ENCODE results near the gene ADISSP.

The ADISSP gene

GRCh38 chr20:3767427-3768341 lies at the start of gene ADISSP:
Gene ADISSP, minus strand, starts transcription at chr20:3767753. Its CDS starts 7,653 bp downstream, at chr20:3760100.
- peak; percentile 99 for DNase-seq

DNA sequence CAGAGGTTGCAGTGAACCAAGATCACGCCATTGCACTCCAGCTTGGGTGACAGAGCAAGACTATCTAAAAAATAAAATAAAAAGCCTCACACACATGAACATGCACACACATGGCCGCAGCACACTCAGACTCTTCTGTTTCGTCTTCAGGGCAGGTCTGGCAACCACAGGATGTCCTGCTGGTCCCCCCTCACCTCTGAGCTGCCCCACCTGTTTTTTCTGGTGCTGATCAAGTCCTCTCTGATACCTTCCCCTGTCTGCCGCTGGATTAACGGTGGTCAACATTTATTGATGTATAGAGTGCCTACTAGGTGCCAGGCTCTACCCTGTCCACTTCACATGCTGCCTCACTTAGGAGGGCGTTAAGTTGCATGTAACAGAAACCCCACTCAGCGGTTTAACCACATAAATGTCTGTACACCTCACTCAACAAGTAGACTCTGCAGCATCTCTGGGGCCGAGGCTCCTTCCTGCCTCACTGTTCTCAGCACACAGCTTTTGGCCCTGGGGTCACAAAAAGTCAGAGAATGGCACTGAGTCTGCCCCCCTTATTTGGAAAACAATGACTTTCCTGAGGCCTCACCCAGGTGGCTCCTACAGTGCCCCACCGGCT lies 48.3 kb upstream of the ADISSP start:
- no peak for DNase-seq

DNA sequence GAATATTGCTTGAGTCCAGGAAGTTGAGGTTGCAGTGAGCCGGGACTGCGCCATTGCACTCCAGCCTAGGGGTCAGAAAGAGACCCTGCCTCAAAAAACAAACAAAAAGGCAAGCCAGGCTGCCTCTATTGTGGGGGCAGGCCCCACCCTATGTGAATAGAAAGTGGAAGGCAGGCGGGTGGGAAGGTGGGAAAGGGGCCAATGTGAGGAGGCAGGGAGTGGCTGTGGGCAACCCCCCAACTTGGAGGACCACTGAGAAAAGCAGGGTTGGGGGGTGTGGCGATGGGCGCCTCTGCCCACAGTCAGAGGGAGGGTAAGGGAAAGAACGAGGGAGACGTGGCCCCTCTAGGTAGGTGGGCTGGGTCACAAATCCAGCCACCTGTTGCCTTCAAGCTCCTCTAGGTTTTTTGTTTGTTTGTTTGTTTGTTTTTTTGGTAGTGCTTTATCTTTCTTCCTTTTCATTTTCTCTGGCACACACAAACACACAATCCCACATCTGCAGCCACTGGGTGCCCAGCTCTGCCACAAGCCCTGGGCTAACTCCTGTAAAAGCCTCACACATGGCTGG lies 47.5 kb upstream of the ADISSP start:
- no peak for DNase-seq

DNA sequence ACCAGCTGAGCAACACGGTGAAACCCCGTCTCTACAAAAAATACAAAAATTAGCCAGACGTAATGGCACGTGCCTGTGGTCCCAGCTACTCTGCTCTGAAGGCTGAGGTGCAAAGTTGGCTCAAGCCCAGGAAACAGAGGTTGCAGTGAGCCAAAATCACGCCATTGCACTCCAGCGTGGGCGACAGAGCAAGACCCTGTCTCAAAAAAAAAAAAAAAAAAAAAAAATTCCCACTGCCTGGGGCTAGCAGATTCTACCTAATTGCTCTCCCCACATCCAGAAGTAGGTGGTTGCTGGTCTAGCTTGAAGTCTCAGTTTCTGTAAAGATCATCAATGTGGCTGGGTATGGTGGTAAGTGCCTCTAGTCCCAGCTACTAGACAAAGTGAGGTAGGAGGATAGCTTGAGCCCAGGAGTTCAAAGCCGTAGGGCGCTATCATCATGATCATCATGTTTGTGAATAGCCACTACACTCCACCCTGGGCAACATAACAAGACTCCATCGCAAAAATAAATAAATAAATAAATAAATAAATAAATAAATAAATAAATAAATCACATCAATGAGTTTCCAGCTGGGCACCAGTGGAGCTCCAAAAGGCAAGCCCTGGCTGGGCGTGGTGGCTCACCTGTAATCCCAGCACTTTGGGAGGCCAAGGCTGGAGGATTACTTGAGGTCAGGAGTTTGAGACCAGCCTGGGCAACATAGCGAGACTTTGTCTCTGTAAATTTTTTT lies 46.5 kb upstream of the ADISSP start:
- DNase-seq, result no peak

- DNase-seq, result no peak
These were observed 45.7 kb upstream of the ADISSP start for GRCh38 chr20:3812975-3813847.

DNA sequence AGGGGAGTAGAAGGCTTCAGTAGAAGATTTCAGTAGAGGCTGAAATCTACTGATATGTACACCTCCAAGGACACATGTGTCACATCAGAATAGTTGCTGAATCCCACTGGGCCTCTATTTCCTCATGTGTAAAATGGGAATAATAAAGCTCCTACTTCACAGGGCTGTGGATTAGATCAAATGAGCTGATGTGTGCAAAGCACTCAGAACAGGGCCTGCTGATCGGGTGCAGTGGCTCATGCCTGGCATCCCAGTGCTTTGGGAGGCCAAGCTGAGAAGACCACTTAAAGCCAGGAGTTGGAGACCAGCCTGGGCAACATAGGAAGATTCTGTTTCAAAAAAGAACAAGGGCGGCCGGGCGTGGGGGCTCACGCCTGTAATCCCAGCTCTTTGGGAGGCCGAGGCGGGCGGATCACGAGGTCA lies 44.7 kb upstream of the ADISSP start:
- no peak for DNase-seq

- DNase-seq, result peak; percentile 99
These were observed 44.1 kb upstream of the ADISSP start for GRCh38 chr20:3811467-3812258.

DNA sequence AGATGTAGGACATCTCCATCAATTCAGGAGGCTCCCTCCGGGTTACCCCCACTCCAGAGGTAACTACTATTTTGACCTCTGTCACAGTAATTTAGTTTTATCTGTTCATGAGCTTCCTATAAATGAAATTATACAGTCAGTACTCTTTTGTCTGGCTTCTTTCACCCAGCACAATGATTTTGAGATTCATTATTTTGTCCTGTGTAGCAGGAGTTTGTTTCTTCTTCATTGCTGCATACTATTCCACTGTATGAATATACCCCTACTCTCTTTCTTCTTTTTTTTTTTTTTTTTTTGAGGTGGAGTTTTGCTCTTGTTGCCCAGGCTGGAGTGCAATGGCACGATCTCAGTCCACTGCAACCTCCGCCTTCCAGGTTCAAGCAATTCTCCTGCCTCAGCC lies 41.0 kb upstream of the ADISSP start:
- DNase-seq, result no peak

GRCh38 chr20:3804781-3805180 lies 37.2 kb upstream of the ADISSP start:
- no peak for DNase-seq

- no peak for DNase-seq
These were observed 36.8 kb upstream of the ADISSP start for GRCh38 chr20:3804254-3804751.

- no peak for DNase-seq
These were observed 36.3 kb upstream of the ADISSP start for GRCh38 chr20:3803854-3804253.

DNA sequence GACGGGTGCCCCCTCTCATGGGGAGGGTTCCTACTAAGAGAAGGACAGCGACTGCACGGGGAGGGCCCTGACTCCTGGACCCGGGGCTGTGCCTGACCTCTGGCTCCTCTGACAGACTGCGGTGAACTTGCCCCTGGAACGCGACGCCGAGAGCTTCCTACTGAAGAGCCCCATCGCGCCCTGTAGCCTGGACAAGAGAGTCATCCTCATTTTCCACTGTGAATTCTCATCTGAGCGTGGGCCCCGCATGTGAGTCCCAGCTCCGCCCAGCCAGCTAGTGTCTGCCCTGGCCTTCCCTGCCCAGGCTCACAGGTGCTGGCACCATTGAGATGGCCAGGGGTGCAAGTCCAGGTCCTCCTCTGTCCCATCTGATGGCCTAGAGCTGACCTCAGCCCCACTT lies 35.7 kb upstream of the ADISSP start:
- no peak for DNase-seq

GRCh38 chr20:3802524-3803239 lies 35.1 kb upstream of the ADISSP start:
- no peak for DNase-seq

DNA sequence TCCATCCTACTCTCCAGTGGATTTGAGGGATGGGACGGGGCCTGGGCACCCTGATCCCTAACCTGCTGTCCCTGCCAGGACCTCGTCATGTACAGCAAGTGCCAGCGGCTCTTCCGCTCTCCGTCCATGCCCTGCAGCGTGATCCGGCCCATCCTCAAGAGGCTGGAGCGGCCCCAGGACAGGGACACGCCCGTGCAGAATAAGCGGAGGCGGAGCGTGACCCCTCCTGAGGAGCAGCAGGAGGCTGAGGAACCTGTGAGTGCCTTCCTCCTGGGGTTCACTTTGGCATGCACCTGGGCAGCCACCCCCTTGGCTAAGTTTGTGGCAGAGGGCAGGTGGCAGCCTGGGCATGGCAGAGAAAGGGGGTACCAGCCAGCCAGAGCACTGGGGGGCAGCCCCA lies 34.3 kb upstream of the ADISSP start:
- DNase-seq, result no peak

- DNase-seq, result no peak
These were observed 33.7 kb upstream of the ADISSP start for GRCh38 chr20:3801299-3801698.

GRCh38 chr20:3800878-3801260 lies 33.3 kb upstream of the ADISSP start:
- DNase-seq, result no peak

DNA sequence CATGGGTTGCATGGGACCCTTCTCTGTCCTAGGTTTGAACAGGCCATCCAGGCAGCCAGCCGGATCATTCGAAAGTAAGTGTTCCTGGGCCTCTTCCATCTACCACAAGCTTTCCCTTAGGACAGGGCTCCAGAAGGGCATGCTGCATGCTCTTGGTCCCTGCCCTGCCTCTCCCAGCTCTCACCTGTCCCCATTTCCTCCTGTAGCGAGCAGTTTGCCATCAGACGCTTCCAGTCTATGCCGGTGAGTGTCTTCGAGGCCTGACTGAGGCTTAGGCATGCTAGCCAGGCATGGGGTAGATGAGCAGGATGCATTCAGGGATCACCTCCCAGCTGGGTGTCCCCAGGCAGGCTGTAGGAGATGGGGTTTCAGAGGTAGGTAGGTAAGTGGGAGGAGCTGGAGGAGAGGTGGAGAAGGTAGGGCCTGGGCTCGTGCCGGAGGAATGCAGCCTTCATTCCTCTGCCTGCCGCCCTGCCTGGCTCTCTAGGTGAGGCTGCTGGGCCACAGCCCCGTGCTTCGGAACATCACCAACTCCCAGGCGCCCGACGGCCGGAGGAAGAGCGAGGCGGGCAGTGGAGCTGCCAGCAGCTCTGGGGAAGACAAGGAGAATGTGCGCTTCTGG lies 32.8 kb upstream of the ADISSP start:
- DNase-seq, result no peak

DNA sequence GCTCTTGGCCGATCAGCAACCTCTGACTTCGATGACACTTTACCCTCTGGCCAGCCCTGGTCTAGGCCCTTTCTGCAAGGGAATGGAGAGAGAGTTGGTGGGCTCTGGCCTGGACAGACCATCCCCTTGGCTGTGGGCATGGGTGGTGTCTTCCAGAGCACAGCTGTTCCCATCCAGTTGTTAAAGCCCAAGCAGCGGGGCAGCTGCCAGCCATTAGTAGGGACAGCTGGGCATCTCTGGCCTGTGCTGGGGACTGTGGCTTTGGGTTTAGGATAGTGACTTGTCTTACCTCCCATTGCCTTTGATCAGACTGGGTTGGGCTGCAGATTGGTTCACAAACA lies 31.3 kb upstream of the ADISSP start:
- no peak for DNase-seq

GRCh38 chr20:3798373-3798768 lies 30.8 kb upstream of the ADISSP start:
- no peak for DNase-seq
